Measurements from ENCODE around the gene VPS13D.

DNA sequence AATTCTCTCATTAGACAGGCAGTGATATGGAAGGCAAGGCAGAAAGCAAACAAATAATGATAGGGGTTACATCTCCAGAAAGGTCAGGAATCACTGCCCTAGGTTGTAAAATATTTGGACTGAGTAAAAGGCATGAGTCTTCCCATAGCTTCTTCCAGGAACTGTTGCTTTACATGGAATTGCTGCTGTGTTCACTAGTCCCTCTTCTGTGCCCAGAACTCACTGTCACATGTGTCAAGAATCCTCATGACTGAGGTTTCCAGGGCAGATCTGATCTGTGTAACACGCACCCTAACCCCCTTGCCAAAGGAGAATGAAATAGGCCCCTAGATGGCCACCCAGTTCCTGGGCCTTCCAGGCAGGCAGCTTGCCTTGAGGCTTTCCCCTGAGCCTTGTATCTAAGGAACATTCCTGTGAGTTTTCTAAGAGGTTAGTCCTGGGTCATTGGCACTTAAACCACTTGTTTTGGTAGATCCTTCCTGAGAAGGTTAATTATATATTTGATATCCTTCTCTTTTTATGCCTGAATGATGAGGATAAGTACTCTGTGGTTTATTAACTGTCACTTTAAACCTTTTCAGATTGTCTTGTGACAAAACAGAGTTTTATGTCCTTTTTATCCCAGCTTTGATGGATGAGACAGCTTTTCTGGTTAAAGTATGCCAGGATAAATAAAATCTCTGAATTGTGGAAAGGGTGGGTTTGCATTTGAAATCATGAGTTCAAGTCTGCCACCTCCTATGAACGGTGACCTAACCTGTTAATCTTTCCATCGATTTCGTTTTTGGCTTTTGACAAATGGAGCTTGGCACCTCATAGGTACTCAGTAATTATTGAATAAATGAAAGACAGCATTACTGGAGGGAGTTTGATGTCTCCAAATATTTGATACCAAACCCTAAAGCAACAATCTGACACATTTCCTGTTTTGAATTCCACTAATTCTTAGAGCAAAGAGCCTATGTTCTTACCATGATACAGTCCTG is 224.9 kb downstream of the VPS13D start:
- TF ChIP-seq, protein P1, sequence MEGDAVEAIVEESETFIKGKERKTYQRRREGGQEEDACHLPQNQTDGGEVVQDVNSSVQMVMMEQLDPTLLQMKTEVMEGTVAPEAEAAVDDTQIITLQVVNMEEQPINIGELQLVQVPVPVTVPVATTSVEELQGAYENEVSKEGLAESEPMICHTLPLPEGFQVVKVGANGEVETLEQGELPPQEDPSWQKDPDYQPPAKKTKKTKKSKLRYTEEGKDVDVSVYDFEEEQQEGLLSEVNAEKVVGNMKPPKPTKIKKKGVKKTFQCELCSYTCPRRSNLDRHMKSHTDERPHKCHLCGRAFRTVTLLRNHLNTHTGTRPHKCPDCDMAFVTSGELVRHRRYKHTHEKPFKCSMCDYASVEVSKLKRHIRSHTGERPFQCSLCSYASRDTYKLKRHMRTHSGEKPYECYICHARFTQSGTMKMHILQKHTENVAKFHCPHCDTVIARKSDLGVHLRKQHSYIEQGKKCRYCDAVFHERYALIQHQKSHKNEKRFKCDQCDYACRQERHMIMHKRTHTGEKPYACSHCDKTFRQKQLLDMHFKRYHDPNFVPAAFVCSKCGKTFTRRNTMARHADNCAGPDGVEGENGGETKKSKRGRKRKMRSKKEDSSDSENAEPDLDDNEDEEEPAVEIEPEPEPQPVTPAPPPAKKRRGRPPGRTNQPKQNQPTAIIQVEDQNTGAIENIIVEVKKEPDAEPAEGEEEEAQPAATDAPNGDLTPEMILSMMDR (conservative IDR thresholded peaks at IDR 0.05; ENCODE audit: low read depth in 2 of 2) = no peak
- TF ChIP-seq EZH2 (IDR thresholded peaks at IDR 0.05; ENCODE audit: low read depth, unreplicated experiment) (no peak), POLR2AphosphoS5 (IDR thresholded peaks at IDR 0.05; ENCODE audit: low read depth) (no peak), EZH2phosphoT487 (IDR thresholded peaks at IDR 0.05; ENCODE audit: unreplicated experiment) (no peak), STAT1 (IDR thresholded peaks at IDR 0.05; ENCODE audit: unreplicated experiment) (no peak), CREB1 (CRISPR knock-in tag; IDR thresholded peaks at IDR 0.05; ENCODE audit: low read depth) (no peak), ZNF331 (CRISPR knock-in tag; IDR thresholded peaks at IDR 0.05; ENCODE audit: low read depth) (no peak), JUNB (IDR thresholded peaks at IDR 0.05; ENCODE audit: unreplicated experiment) (no peak), ZNF114 (CRISPR knock-in tag; IDR thresholded peaks at IDR 0.05) (no peak)
- TF ChIP-seq, protein P2, sequence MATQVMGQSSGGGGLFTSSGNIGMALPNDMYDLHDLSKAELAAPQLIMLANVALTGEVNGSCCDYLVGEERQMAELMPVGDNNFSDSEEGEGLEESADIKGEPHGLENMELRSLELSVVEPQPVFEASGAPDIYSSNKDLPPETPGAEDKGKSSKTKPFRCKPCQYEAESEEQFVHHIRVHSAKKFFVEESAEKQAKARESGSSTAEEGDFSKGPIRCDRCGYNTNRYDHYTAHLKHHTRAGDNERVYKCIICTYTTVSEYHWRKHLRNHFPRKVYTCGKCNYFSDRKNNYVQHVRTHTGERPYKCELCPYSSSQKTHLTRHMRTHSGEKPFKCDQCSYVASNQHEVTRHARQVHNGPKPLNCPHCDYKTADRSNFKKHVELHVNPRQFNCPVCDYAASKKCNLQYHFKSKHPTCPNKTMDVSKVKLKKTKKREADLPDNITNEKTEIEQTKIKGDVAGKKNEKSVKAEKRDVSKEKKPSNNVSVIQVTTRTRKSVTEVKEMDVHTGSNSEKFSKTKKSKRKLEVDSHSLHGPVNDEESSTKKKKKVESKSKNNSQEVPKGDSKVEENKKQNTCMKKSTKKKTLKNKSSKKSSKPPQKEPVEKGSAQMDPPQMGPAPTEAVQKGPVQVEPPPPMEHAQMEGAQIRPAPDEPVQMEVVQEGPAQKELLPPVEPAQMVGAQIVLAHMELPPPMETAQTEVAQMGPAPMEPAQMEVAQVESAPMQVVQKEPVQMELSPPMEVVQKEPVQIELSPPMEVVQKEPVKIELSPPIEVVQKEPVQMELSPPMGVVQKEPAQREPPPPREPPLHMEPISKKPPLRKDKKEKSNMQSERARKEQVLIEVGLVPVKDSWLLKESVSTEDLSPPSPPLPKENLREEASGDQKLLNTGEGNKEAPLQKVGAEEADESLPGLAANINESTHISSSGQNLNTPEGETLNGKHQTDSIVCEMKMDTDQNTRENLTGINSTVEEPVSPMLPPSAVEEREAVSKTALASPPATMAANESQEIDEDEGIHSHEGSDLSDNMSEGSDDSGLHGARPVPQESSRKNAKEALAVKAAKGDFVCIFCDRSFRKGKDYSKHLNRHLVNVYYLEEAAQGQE (IDR thresholded peaks at IDR 0.05; ENCODE audit: unreplicated experiment) = no peak
- TF ChIP-seq, protein P3, sequence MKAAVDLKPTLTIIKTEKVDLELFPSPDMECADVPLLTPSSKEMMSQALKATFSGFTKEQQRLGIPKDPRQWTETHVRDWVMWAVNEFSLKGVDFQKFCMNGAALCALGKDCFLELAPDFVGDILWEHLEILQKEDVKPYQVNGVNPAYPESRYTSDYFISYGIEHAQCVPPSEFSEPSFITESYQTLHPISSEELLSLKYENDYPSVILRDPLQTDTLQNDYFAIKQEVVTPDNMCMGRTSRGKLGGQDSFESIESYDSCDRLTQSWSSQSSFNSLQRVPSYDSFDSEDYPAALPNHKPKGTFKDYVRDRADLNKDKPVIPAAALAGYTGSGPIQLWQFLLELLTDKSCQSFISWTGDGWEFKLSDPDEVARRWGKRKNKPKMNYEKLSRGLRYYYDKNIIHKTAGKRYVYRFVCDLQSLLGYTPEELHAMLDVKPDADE (IDR thresholded peaks at IDR 0.05) = no peak

All from GM23338 (cell line).